ENCODE data around the gene KCNN1. TPM values are rescaled to one million over a fixed set of nuclear protein-coding genes. Genes with fewer than 3 reads are reported as not detected.

Gene KCNN1
- total RNA-seq, 1 experiment from 2014 or later = 9.2 TPM

DNA sequence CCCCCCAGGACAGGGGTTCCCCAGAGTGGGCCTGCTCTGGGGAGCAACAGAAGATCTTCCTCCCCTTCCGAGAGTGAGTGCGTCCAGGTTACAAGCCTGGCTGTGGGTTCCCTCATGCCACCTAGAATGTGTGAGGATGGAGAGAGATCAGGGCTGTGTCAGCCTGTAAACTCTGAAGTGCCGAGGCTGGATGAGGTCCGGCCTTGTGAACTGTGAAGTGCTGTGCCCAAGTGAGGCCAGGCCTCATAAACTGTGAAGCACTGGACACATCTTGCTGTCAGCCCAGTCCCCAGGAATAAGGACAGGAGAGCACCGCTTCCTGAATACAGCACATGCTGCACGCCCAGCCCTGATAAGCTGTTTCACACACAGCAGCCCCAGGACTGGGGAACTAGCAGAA, 7.6 kb downstream of the KCNN1 start:
- Histone ChIP-seq H4K91ac (ENCODE audit: insufficient read length, low read depth, low read length) (no peak overlapping the region), H3K79me1 (ENCODE audit: insufficient read depth, low read depth, low read length, poor library complexity, severe bottlenecking) (no peaks in the 10 kb centered on the region), H2BK5ac (ENCODE audit: insufficient read length, low read length) (no peak overlapping the region), H3K27ac (ENCODE audit: insufficient read length, low read depth, low read length) (no peak overlapping the region), H3K9ac (ENCODE audit: extremely low read depth, insufficient read length, low read length) (no peak overlapping the region), H4K20me1 (ENCODE audit: control insufficient read depth, insufficient read depth, insufficient read length) (no peaks in the 10 kb centered on the region), H3K79me2 (ENCODE audit: insufficient read depth, low read length) (no peaks in the 10 kb centered on the region), H2AFZ (ENCODE audit: low read length) (no peak overlapping the region), H2BK120ac (ENCODE audit: low read depth, low read length, poor library complexity, severe bottlenecking) (no peak overlapping the region), H3K4me2 (ENCODE audit: insufficient read depth, insufficient read length, low read length) (no peak overlapping the region), H3K9me3 (ENCODE audit: control insufficient read depth, low read depth, low read length) (no peaks in the 10 kb centered on the region), H3K4me1 (ENCODE audit: insufficient read depth, low read length) (no peaks in the 10 kb centered on the region), H3K4ac (ENCODE audit: low read depth, low read length) (no peak overlapping the region), H2BK20ac (ENCODE audit: low read depth, low read length, poor library complexity, severe bottlenecking) (no peak overlapping the region), H3K14ac (ENCODE audit: insufficient read depth, low read length) (no peak overlapping the region), H3K56ac (ENCODE audit: insufficient read length, low read depth, low read length) (no peak overlapping the region), H2BK12ac (ENCODE audit: insufficient read length, low read depth, low read length) (no peak overlapping the region), H3K23me2 (ENCODE audit: insufficient read length, low read depth, low read length, poor library complexity, severe bottlenecking) (no peaks in the 10 kb centered on the region), H3K18ac (ENCODE audit: insufficient read length, low read depth, low read length) (no peak overlapping the region), H3K23ac (ENCODE audit: insufficient read length, low read depth, low read length) (no peak overlapping the region), H4K5ac (ENCODE audit: insufficient read length, low read depth, low read length) (no peak overlapping the region), H4K8ac (replicated peaks; ENCODE audit: insufficient read length, low read depth, low read length) (no peak overlapping the region), H2BK15ac (ENCODE audit: low read depth, low read length) (no peak overlapping the region), H3T11ph (ENCODE audit: low read length) (no peak overlapping the region), H3K27me3 (ENCODE audit: insufficient read depth, low read length) (no peaks in the 10 kb centered on the region), H2AK5ac (ENCODE audit: insufficient read length, low read length) (no peak overlapping the region)
- Mint-ChIP-seq H3K27me3 (ENCODE audit: low read depth) (peaks cover 2% of the 10 kb centered on the region; the same call in 1 of the 2 replicates), H3K4me1 (peaks cover 0 to 2% of the 10 kb centered on the region in 2 experiments; a peak in 1 of 4 replicates), H3K4me3 (no peak overlapping the region), H3K9me3 (no peaks in the 10 kb centered on the region), H3K27ac (no peak overlapping the region; a peak in 1 of 7 replicates), H3K36me3 (ENCODE audit: insufficient read depth in 1 of 3, low read depth in 3 of 3) (peaks cover 0 to 19% (median 14%) of the 10 kb centered on the region in 3 experiments; a peak in 6 of 7 replicates)
- no CpG with 5 or more reads among the region's 6 CpGs for WGBS (ENCODE audit: extremely low coverage, insufficient read length, low lambda C conversion rate)
- TF ChIP-seq, protein P1, sequence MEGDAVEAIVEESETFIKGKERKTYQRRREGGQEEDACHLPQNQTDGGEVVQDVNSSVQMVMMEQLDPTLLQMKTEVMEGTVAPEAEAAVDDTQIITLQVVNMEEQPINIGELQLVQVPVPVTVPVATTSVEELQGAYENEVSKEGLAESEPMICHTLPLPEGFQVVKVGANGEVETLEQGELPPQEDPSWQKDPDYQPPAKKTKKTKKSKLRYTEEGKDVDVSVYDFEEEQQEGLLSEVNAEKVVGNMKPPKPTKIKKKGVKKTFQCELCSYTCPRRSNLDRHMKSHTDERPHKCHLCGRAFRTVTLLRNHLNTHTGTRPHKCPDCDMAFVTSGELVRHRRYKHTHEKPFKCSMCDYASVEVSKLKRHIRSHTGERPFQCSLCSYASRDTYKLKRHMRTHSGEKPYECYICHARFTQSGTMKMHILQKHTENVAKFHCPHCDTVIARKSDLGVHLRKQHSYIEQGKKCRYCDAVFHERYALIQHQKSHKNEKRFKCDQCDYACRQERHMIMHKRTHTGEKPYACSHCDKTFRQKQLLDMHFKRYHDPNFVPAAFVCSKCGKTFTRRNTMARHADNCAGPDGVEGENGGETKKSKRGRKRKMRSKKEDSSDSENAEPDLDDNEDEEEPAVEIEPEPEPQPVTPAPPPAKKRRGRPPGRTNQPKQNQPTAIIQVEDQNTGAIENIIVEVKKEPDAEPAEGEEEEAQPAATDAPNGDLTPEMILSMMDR (conservative IDR thresholded peaks at IDR 0.05) = no peak
- DNase-seq = no peak

Measured in H9 (cell line).